ENCODE measurements around the gene TFAP2A.

DNA sequence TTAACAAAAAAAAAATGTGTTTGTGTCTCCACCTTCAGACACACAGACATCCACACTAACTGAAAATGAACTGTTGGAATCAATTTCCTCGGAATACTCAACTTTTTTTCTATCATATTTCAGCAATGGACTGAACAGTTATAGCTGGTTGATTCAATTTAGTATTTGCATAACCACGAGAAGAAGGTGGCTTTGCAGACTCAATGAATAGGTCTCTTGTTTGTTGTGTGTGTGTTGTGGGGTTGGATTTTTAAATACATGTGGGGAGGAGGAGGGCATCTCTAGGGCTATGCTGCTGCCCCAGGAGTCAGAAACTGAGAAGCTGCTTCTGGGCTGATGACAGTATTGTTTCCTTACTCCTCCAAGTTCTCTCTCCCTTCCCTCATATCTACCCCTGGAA is 28.7 kb downstream of the TFAP2A start:
- TF ChIP-seq, protein P1, sequence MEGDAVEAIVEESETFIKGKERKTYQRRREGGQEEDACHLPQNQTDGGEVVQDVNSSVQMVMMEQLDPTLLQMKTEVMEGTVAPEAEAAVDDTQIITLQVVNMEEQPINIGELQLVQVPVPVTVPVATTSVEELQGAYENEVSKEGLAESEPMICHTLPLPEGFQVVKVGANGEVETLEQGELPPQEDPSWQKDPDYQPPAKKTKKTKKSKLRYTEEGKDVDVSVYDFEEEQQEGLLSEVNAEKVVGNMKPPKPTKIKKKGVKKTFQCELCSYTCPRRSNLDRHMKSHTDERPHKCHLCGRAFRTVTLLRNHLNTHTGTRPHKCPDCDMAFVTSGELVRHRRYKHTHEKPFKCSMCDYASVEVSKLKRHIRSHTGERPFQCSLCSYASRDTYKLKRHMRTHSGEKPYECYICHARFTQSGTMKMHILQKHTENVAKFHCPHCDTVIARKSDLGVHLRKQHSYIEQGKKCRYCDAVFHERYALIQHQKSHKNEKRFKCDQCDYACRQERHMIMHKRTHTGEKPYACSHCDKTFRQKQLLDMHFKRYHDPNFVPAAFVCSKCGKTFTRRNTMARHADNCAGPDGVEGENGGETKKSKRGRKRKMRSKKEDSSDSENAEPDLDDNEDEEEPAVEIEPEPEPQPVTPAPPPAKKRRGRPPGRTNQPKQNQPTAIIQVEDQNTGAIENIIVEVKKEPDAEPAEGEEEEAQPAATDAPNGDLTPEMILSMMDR (IDR thresholded peaks at IDR 0.05; ENCODE audit: insufficient read depth, low read length, poor library complexity, severe bottlenecking): no peak
- no peak for TF ChIP-seq EZH2phosphoT487 (conservative IDR thresholded peaks at IDR 0.05; ENCODE audit: low read length)

All from SU-DHL-6 (cell line).